ENCODE measurements around the gene RPS3A.
A peak's percentile ranks its signal among the peaks of the same experiment; 100 is the strongest.
"Not testable (repeated sequence)": the region's sequence is repeated elsewhere in the genome, so short reads cannot be mapped to it uniquely, and the experiment has no call there.

Gene RPS3A

GRCh38 chr4:151099229-151099975 lies at the start of gene RPS3A:
TSS of gene RPS3A (plus strand) at chr4:151099628. CDS start at chr4:151099653, 25 bp downstream.
- TF ChIP-seq CTCF (IDR thresholded peaks at IDR 0.05; ENCODE audit: low read depth, low read length) (peak; percentile 94), EZH2phosphoT487 (IDR thresholded peaks at IDR 0.05; ENCODE audit: low read depth) (no peak)

GRCh38 chr4:151052785-151053184 lies 46.6 kb upstream of the RPS3A start:
- TF ChIP-seq EZH2phosphoT487 (IDR thresholded peaks at IDR 0.05; ENCODE audit: low read depth): no peak
- TF ChIP-seq CTCF (IDR thresholded peaks at IDR 0.05; ENCODE audit: low read depth, low read length): no peak
- Histone ChIP-seq H3K27me3 (ENCODE audit: low read depth, low read length) (no peaks in the 10 kb centered on the region), H2AFZ (ENCODE audit: low read depth, low read length) (no peak overlapping the region), H3K4me3 (ENCODE audit: low read length) (no peak overlapping the region), H3K4me2 (ENCODE audit: low read length) (no peak overlapping the region), H3K27ac (ENCODE audit: low read length) (no peak overlapping the region), H3K36me3 (replicated peaks; ENCODE audit: low read depth, low read length) (no peaks in the 10 kb centered on the region), H4K20me1 (ENCODE audit: insufficient read depth, low read length) (no peaks in the 10 kb centered on the region), H3K79me2 (ENCODE audit: low read length) (no peaks in the 10 kb centered on the region), H3K9me3 (ENCODE audit: insufficient read depth, low read length) (no peaks in the 10 kb centered on the region), H3K4me1 (ENCODE audit: low read length) (no peaks in the 10 kb centered on the region), H3K9ac (ENCODE audit: low read length) (no peak overlapping the region)

More at GRCh38 chr4:151099229-151099975, at the start of gene RPS3A:
- peaks cover 50% of the 10 kb centered on the region for H3K4me1 ChIP-seq (ENCODE audit: low read length)
- H3K36me3 ChIP-seq (replicated peaks; ENCODE audit: low read depth, low read length): peaks cover 46% of the 10 kb centered on the region
- H3K9me3 ChIP-seq (ENCODE audit: insufficient read depth, low read length): no peaks in the 10 kb centered on the region
- H3K4me3 ChIP-seq (ENCODE audit: low read length): peak within 1 kb of the TSS; percentile 92
- H3K79me2 ChIP-seq (ENCODE audit: low read length): peaks cover 47% of the 10 kb centered on the region
- H2AFZ ChIP-seq (ENCODE audit: low read depth, low read length): peak within 1 kb of the TSS; percentile 85
- no peaks in the 10 kb centered on the region for H3K27me3 ChIP-seq (ENCODE audit: low read depth, low read length)
- peaks cover 41% of the 10 kb centered on the region for H4K20me1 ChIP-seq (ENCODE audit: insufficient read depth, low read length)
- H3K4me2 ChIP-seq (ENCODE audit: low read length): peak within 1 kb of the TSS; percentile 90
- H3K27ac ChIP-seq (ENCODE audit: low read length): peak within 1 kb of the TSS; percentile 92
- peak within 1 kb of the TSS; percentile 98 for H3K9ac ChIP-seq (ENCODE audit: low read length)

GRCh38 chr4:151055539-151055938 lies 43.9 kb upstream of the RPS3A start:
- Histone ChIP-seq H3K9ac (ENCODE audit: low read length) (no peak overlapping the region), H2AFZ (ENCODE audit: low read depth, low read length) (0 out of 2 replicates have a peak overlapping the region, but pooled peaks have one; percentile 26), H3K27ac (ENCODE audit: low read length) (no peak overlapping the region), H3K79me2 (ENCODE audit: low read length) (no peaks in the 10 kb centered on the region), H3K4me1 (ENCODE audit: low read length) (no peaks in the 10 kb centered on the region), H3K4me3 (ENCODE audit: low read length) (no peak overlapping the region), H3K36me3 (replicated peaks; ENCODE audit: low read depth, low read length) (no peaks in the 10 kb centered on the region), H3K27me3 (ENCODE audit: low read depth, low read length) (no peaks in the 10 kb centered on the region), H3K4me2 (ENCODE audit: low read length) (no peak overlapping the region), H3K9me3 (ENCODE audit: insufficient read depth, low read length) (no peaks in the 10 kb centered on the region), H4K20me1 (ENCODE audit: insufficient read depth, low read length) (no peaks in the 10 kb centered on the region)
- TF ChIP-seq CTCF (IDR thresholded peaks at IDR 0.05; ENCODE audit: low read depth, low read length) (no peak), EZH2phosphoT487 (IDR thresholded peaks at IDR 0.05; ENCODE audit: low read depth) (no peak)

- not testable (repeated sequence) for H3K4me1 ChIP-seq (ENCODE audit: low read length); H2AFZ ChIP-seq (ENCODE audit: low read depth, low read length); H3K36me3 ChIP-seq (replicated peaks; ENCODE audit: low read depth, low read length); H3K27me3 ChIP-seq (ENCODE audit: low read depth, low read length); H4K20me1 ChIP-seq (ENCODE audit: insufficient read depth, low read length); H3K4me3 ChIP-seq (ENCODE audit: low read length); H3K9ac ChIP-seq (ENCODE audit: low read length); H3K27ac ChIP-seq (ENCODE audit: low read length); H3K79me2 ChIP-seq (ENCODE audit: low read length); H3K9me3 ChIP-seq (ENCODE audit: insufficient read depth, low read length); H3K4me2 ChIP-seq (ENCODE audit: low read length)
These were observed 36.3 kb upstream of the RPS3A start for GRCh38 chr4:151063143-151063542.
